GM21360 (cell line): ENCODE results near the gene YY1.
"Not testable (repeated sequence)": the region's sequence is repeated elsewhere in the genome, so short reads cannot be mapped to it uniquely, and the experiment has no call there.

Source experiments
- ATAC-seq: cut with Tn5 transposase; IDR thresholded peaks from one replicate; pipeline ENCODE4 v1.9.1; 2021; ENCODE audit warnings: mild to moderate bottlenecking, moderate library complexity; ENCODE audit not compliant: unreplicated experiment

YY1 gene

GRCh38 chr14:100283436-100283835 is 44.5 kb downstream of the YY1 start:
- ATAC-seq: not testable (repeated sequence)

DNA sequence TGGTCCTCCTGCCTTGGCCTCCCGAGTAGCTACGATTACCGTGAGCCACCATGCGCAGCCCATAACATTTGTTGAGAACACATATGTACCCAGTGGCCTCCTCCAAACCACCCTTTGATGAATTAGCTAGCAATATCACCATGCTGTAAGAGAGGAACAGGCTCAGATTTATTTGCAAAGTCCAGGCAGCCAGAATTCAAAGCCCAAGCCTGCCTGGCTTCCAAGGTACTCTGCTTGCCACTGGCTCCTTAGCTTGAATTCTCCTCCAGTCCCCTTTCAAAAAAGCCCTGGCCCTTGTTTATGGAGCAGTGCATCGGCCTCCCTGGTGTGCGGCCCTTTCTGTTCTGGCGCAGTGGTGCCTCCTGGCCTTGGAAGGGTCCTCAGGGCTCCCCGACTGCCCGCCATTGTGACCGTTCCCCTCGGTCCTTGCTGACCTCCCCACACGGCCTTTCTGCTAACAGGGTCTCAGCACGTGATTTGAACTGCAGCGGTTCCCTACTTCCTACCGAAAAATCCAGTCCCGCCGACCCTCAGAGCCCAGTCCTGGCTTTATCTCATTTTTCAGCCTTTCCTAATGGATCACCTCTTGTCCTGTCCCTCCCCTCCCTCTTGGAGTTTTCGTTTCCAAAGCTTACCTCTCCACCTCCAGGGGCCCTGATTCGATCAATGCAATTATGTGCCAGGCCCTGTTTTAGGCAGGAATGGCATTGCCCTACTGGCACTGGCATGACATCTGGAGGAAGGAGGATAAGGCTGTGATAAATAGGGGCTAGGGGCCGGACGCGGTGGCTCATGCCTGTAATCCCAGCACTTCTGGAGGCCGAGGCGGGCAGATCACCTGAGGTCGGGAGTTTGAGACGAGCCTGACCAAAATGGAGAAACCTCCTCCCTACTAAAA is 45.3 kb downstream of the YY1 start:
- ATAC-seq: no peak

- ATAC-seq: peak; percentile 87
These were observed 46.3 kb downstream of the YY1 start for GRCh38 chr14:100285021-100285912.

DNA sequence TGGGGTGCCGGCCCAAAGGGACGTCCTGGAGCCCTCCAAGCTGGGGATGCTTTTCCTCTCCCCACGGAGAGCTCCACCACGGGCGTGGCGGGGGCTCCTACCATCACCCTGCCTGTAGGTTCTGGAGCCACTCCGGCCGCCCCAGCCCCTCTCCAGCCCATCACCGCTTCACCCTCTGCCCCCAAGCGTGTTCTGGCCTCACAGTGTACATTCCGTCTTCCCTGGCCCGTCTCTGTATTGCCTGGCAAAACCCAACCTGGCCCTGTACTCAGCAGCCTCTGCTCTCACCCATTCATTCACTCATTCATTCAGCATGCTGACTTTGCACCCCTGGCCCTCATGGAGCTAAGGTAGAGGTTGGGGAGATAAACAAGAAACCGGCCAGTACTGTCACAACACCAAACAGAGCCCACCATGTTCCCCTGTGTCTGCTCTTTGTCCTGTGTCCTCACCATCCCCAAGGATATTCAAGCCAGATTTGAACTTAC is 47.0 kb downstream of the YY1 start:
- ATAC-seq: no peak

DNA sequence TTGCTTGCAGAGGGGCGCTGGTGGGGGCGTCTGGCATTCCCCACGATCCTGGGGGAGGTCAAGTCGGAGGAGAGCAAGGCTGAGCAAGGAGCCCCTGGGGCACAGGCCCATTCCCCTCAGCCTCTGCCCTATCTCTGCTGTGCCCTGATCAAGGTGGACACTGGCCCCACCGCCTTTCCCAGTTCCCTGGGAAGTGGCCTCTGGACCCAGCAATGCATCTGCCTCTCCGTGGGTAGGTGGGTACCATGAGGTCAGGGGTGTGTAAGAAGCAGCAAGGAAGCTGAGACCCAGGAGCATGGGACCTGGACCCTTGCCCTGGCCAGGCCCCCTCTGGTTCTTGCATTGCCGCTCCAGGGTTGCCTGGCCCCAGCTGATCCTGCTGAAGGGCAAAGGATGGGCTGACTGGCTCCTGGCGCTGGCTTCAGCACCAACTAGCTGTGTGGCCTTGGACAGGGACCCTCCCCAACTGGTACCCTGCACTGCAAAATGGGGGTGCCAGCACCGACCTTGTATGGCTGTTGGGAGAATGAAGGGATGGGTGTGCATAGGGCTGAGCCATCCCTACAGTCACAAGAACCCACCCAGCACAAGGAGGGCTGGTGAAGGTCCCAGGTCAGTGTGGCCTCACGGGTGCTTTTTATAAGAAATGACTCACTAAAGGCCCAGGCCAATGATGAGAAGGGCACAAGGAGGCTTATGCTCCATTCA is 47.7 kb downstream of the YY1 start:
- no peak for ATAC-seq

GRCh38 chr14:100287202-100287997 is 48.5 kb downstream of the YY1 start:
- no peak for ATAC-seq

GRCh38 chr14:100287998-100288295 is 49.0 kb downstream of the YY1 start:
- not testable (repeated sequence) for ATAC-seq

DNA sequence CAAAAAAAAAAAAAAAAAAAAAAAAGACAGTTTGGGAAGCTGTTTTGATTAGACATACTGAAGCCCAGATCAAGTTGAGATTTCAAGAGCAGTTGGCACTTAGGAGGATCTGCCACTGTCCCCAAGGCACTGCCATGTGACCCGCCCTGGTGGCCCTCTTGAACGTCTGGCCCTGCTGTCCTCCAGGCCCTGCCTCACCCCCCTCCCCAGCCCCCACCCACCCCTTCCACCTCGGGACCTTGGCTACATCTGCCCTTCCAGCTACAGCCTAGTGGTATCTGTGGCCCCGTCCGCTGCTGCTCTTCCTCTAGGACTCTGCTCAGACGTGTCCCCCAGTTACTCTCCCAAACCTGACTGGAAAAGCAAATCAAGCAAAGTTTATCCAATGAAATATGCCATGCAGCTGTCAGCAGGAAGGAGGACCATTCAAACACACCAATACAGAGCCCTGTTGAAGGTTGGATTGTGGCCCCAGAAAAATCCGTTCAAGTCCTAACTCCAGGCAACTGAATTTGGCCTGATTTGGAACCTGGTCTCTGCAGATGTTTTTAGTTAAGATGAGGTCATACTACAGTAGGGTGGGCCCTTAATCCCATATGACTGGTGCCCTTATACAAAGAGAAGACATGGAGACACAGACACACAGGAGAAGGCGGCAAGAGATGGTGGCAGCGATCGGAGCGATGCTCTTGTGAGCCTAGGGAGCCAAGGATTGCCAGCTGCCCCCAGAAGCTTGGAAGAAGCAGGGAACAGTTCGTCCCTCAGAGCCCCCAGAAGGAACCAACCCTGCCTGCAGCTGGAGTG is 49.6 kb downstream of the YY1 start:
- ATAC-seq: no peak

DNA sequence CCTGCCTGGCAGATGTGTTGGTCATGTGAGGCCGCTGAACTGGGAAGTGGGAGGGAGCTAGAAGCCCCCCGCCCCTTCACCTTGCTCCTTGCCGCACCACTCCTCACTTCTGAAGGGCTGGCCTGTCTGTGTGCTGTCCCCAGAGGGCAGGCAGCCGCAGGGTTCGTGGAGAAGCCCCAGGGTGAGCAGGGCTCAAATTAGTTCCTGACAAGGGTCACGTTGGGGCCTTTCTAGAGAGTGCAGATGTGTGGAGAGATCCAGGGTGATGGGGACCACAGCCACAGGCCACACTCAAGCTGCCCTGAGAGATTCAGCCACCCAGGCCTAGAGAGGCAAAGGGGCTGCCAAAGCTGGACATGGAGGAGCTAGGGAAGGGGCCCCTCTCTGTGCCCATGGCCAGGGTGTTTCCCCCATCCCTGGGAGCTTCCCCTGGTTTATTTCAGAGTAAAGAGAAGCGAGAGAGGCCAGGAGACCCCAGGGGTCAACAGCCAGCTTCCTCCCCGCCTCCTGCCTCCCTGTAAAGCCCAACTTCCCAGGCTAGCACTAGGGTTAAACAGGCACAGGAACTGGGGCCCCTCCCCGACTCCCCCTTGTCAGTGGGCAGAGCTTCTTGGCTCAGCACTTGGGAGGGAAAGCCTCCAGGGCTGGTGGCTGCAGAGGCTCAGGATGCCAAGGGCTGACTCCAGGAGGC is 51.1 kb downstream of the YY1 start:
- no peak for ATAC-seq

GRCh38 chr14:100290607-100291304 is 51.8 kb downstream of the YY1 start:
- no peak for ATAC-seq

- no peak for ATAC-seq
These were observed 52.5 kb downstream of the YY1 start for GRCh38 chr14:100291305-100292075.

DNA sequence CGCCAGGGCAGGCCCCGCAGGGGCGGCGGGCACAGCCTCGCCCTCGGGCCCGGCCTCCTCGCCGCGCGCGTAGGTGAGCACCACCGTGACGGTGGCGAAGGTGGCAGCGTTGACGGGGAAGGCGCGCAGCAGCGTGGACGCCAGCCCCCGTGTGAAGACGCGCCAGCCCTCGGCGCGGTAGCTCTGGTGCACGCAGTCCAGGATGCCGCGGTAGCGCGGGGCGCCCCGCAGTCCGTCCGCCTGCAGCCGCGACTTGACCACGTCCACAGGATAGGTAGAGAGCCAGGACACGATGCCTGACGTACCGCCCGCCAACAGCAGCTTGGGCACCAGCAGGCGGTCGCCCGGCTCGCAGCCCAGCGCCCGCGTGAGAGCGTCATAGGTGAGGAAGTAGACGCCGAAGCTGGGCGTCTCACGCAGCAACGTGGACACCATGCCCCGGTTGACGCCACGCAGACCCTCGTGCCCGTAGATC is 53.4 kb downstream of the YY1 start:
- no peak for ATAC-seq

DNA sequence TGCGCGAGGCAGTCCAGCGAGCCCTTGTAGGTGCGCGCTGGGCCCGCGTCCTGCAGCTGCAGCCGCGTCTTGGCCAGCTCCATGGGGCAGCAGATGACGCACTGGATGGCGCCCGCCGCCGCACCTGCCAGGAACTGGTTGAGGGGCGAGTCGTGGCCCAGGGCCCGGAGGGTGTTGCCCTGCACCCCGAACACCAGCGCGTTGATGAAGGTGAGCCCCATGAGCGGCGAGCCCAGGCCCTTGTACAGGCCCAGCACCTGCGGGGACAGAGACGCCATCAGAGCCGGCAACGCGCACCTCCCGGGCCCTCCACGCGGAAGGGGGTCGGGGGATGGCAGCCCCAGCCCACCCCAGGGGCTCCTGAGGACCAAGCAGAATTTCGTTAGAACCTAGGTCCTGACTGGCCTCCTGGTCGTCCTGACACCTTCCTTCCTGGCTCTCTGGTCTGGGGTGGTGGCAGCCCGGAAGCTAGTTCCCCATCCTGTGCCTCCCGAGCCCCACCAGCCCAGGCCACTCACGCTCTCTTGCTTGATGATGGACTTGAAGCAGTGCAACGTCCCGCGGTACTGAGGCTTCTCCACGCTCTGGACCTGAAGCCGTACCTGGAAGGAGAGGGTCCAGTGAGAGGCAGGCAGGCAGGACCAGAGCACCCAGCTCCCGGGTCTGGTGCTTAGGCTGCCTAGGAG is 54.0 kb downstream of the YY1 start:
- ATAC-seq: no peak

DNA sequence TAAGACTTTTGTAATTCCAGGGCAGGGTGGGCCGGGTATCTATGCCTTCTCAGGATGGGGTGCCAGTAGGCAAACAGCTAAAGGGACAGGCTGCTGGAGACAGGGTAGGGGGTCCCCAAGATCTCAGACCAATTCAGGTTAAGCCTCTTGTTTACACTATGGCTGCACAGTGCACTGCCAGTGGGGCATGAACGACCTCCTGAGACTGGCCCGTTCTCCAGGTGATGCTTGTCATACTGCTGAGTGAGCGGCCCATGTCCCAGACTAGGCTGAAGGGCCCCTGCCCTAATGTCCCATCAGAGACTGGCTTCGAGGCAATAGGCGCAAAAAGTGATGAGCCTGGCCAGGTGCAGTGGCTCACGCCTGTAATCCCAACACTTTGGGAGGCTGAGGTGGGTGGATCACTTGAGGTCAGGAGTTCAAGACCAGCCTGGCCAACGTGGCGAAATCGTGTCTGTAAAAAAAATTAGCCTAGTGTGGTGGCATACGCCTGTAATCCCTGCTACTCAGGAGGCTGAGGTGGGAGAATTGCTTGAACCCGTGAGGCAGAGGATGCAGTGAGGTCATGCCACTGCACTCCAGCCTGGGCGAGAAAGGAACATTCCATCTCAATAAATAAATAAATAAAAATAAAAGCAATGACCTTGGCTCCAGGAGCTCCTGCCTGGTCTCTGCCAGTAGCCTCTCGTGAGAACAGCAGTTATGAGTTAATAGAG is 54.7 kb downstream of the YY1 start:
- no peak for ATAC-seq

- peak; percentile 41 for ATAC-seq
These were observed 55.4 kb downstream of the YY1 start for GRCh38 chr14:100294213-100294962.

GRCh38 chr14:100294963-100295330 is 56.0 kb downstream of the YY1 start:
- no peak for ATAC-seq
